GM23248 (cell line): Measurements from ENCODE around the gene LMO1. TPM values are rescaled to one million over a fixed set of nuclear protein-coding genes. Genes with fewer than 3 reads are reported as not detected.

ENCODE experiments used
- DNase-seq: peaks from one replicate; pipeline ENCODE4 v3.0.0-alpha.2; 2015
- H2AFZ ChIP-seq: fragments of 200-600 bp; sonication (generic); 2 replicates; pipeline ENCODE4 v1.6.1; 2016; ENCODE audit warnings: antibody characterized with exemption
- H3F3A ChIP-seq: fragments of 200-600 bp; sonication (generic); 2 replicates; pipeline ENCODE4 v1.6.1; 2016; ENCODE audit warnings: mild to moderate bottlenecking, antibody characterized with exemption, mixed run types; ENCODE audit not compliant: insufficient read depth
- H3K27ac ChIP-seq: fragments of 200-600 bp; sonication (generic); 2 replicates; pipeline ENCODE4 v1.5.1; 2016; ENCODE audit warnings: mild to moderate bottlenecking
- H3K27me3 ChIP-seq: fragments of 200-600 bp; sonication (generic); replicated peaks from 2 replicates; pipeline ENCODE4 v1.6.1; 2016; ENCODE audit warnings: mild to moderate bottlenecking; ENCODE audit not compliant: insufficient read depth
- H3K36me3 ChIP-seq: fragments of 200-600 bp; sonication (generic); 2 replicates; pipeline ENCODE4 v1.6.1; 2016; ENCODE audit warnings: low read depth, mild to moderate bottlenecking
- H3K4me1 ChIP-seq: fragments of 200-600 bp; sonication (generic); 2 replicates; pipeline ENCODE4 v1.6.1; 2016; ENCODE audit warnings: mild to moderate bottlenecking; ENCODE audit not compliant: insufficient read depth
- H3K4me2 ChIP-seq: fragments of 200-600 bp; sonication (generic); one replicate; pipeline ENCODE4 v1.6.1; 2016; ENCODE audit warnings: mild to moderate bottlenecking; ENCODE audit not compliant: unreplicated experiment
- H3K4me3 ChIP-seq: fragments of 200-600 bp; sonication (generic); 2 replicates; pipeline ENCODE4 v1.5.1; 2016; ENCODE audit warnings: mild to moderate bottlenecking
- H3K79me2 ChIP-seq: fragments of 200-600 bp; sonication (generic); 2 replicates; pipeline ENCODE4 v1.6.1; 2016; ENCODE audit warnings: mild to moderate bottlenecking; ENCODE audit not compliant: insufficient read depth
- H3K9ac ChIP-seq: fragments of 200-600 bp; sonication (generic); 2 replicates; pipeline ENCODE4 v1.6.1; 2016; ENCODE audit warnings: mild to moderate bottlenecking
- H3K9me2 ChIP-seq: fragments of 200-600 bp; sonication (generic); 2 replicates; pipeline ENCODE4 v1.6.1; 2016; ENCODE audit warnings: mixed run types, mild to moderate bottlenecking, moderate library complexity; ENCODE audit not compliant: insufficient read depth
- H3K9me3 ChIP-seq: fragments of 200-600 bp; sonication (generic); one replicate; pipeline ENCODE4 v1.6.1; 2017; ENCODE audit warnings: low read depth
- H4K20me1 ChIP-seq: fragments of 200-600 bp; sonication (generic); 2 replicates; pipeline ENCODE4 v1.6.0; 2016; ENCODE audit not compliant: insufficient read depth
- EZH2 ChIP-seq: fragments of 200-600 bp; sonication (generic); IDR thresholded peaks from 2 replicates; pipeline ENCODE4 v1.6.1; 2018; ENCODE audit warnings: antibody characterized with exemption, mild to moderate bottlenecking; ENCODE audit not compliant: insufficient read depth, poor library complexity, severe bottlenecking
- EZH2phosphoT487 ChIP-seq: fragments of 200-600 bp; sonication (generic); IDR thresholded peaks from 2 replicates; pipeline ENCODE4 v1.6.1; 2018; ENCODE audit warnings: antibody characterized with exemption, moderate library complexity, mild to moderate bottlenecking, low read depth; ENCODE audit not compliant: insufficient read depth
- WGBS, 2 experiments: methylation state at CpG; one replicate each; pipeline ENCODE4 v1.1.6; 2015 to 2017; ENCODE audit warnings: low lambda C conversion rate in 2 of 2, low coverage in 1 of 2; ENCODE audit errors: missing lambda C conversion rate in 2 of 2; 5-methylcytosine and 5-hydroxymethylcytosine counted together
- in situ Hi-C: fragments of 300-500 bp; cut with MboI; formaldehyde crosslinking; loops from 2 replicates; pipeline ENCODE4 v1.15.0; 2020
- polyA plus RNA-seq: library from polyadenylated mRNA; unstranded; fragments of >200 nt; fragmentation: Nextera tagmentation; extraction: Ambion mirVana; gene quantifications from 2 replicates; pipeline ENCODE4 v1.2.1, GENCODE V29; 2016
- total RNA-seq: library from RNA; depleted of rRNA; stranded (reverse); fragments of >200 nt; shearing (Covaris generic); gene quantifications from 2 replicates; pipeline ENCODE4 v1.2.3, GENCODE V29; 2014

LMO1 gene
- total and polyA plus RNA-seq, 2 experiments from 2014 or later: not detected

DNA sequence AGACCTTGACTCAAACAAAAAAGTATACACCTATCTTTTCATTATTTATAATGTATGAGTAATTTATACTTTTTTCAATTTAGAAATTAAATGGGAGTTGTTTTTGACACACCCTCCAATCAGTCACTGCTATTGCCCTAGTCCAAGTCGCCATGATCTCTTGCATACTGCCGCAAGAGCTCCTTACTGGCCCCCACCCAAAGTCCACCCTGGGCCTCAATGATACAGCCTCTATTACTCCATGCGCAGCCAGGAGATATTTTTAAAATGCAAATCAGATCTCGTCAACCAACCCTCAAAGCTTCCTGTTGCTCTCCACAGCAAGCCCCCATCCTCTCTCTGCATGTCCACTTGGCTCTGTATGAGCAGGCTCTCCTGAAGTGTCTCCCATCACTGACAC, 12.8 kb upstream of the LMO1 start:
- Histone ChIP-seq H3F3A (no peaks in the 10 kb centered on the region), H3K27ac (no peak overlapping the region), H3K9ac (no peak overlapping the region), H3K79me2 (no peaks in the 10 kb centered on the region), H3K36me3 (no peaks in the 10 kb centered on the region), H3K9me2 (no peaks in the 10 kb centered on the region), H3K4me1 (no peaks in the 10 kb centered on the region), H3K4me3 (no peak overlapping the region), H3K27me3 (peaks cover 23% of the 10 kb centered on the region), H4K20me1 (no peaks in the 10 kb centered on the region), H2AFZ (no peak overlapping the region), H3K4me2 (no peak overlapping the region), H3K9me3 (no peaks in the 10 kb centered on the region)
- no peak for TF ChIP-seq EZH2
- no peak for TF ChIP-seq EZH2phosphoT487
- in situ Hi-C loops: no loop called here
- 53 to 59% methylated on average over 4 of the region's 4 CpGs for WGBS, 2 experiments
- DNase-seq: no peak

DNA sequence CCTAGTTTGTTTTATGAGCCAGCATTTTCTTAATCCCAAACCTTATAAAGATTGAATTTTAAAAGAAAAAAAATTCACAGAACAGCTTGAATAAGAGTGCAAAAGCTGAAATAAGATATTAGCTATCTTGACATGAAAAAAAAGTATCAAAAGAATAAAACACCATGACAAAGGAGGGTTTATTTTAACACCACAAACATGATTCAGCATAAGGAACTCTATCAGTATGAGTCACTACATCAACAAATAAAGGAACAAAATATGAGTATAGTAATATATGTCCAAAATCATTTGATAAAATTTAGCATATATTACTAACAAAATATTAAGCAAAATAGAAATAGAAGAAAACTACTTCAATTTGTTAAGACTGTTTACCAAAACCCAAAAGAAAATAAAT, 9.6 kb upstream of the LMO1 start:
- H3K4me3 ChIP-seq: no peak overlapping the region
- no peaks in the 10 kb centered on the region for H3K9me2 ChIP-seq
- TF ChIP-seq EZH2phosphoT487 (no peak), EZH2 (no peak)
- no peak overlapping the region for H2AFZ ChIP-seq
- peaks cover 41% of the 10 kb centered on the region for H3K27me3 ChIP-seq
- no peaks in the 10 kb centered on the region for H3K79me2 ChIP-seq
- peak; percentile 29 for DNase-seq
- no peaks in the 10 kb centered on the region for H3F3A ChIP-seq
- H3K9ac ChIP-seq: no peak overlapping the region
- H3K27ac ChIP-seq: no peak overlapping the region
- no peaks in the 10 kb centered on the region for H3K4me1 ChIP-seq
- in situ Hi-C loops: no loop called here
- no peak overlapping the region for H3K4me2 ChIP-seq
- H3K36me3 ChIP-seq: no peaks in the 10 kb centered on the region
- no peaks in the 10 kb centered on the region for H4K20me1 ChIP-seq
- no peaks in the 10 kb centered on the region for H3K9me3 ChIP-seq

DNA sequence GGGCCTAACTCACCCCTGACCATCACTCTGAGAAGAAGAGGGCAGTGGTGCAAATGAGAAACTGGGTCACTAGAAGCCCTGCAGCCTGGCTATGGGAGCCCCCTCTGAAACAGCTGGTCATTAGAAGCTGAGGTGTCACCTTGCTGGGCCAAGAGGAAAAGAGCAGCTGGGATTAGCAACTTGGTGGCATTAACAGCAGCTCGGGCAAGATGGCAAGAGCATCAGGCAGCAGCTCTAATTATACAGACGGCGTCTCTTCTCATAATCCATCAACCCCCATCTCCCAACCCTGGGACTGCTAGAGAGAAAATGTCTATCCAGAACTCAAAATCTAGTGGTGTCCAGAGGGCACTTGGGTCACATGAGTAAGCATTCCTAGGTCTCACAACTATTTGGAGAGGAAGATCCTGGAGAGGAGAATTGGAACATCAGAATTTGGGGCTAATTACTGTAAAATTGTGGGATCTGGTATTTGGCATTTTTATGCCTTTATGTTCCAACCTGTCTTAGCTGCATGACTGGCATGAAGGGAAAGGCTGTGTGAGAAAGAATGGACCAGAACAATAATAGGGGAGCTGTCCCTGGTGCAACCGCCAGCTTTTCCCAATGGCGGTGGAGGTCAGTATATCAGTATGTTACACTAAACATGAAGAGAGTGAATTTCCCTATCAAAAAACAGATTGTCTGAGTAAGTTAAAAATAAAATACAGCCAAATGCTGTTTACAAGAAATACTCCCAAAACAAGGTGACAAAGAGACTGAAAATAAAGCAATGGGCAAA, 7.6 kb upstream of the LMO1 start:
- Histone ChIP-seq H3K4me2 (no peak overlapping the region), H3K9me2 (no peaks in the 10 kb centered on the region), H3K79me2 (no peaks in the 10 kb centered on the region), H3F3A (no peaks in the 10 kb centered on the region), H3K27me3 (peaks cover 59% of the 10 kb centered on the region), H3K36me3 (no peaks in the 10 kb centered on the region), H3K4me3 (no peak overlapping the region), H3K9ac (no peak overlapping the region), H3K4me1 (no peaks in the 10 kb centered on the region), H3K27ac (no peak overlapping the region), H2AFZ (no peak overlapping the region), H4K20me1 (no peaks in the 10 kb centered on the region), H3K9me3 (no peaks in the 10 kb centered on the region)
- in situ Hi-C loops: no loop called here
- TF ChIP-seq EZH2: no peak
- TF ChIP-seq EZH2phosphoT487: no peak
- 77 to 80% methylated on average over 5 of the region's 5 CpGs for WGBS, 2 experiments
- no peak for DNase-seq

DNA sequence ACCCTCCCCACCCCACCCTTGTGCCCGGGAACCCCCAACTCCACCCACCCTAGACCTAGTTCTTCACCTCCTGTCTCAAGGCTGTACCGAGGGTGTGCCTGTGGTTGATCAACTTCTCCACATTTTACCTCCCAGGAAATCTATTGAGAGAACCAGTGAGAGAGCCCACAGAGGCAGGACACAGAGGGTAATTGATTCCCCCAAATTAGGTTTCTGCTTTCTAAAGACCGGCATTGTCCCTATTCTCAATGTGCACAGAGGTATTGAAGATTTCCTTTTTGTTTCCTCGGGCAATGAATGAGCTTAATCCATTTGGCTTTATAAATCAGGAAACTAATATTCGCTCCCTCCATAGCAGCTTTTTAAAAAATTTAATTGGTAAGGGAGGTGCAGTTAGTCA, 6.0 kb upstream of the LMO1 start:
- TF ChIP-seq EZH2phosphoT487 (no peak), EZH2 (no peak)
- H3F3A ChIP-seq: no peaks in the 10 kb centered on the region

More for the DNA sequence above, 6.0 kb upstream of the LMO1 start:
- no peak for DNase-seq
- Histone ChIP-seq H3K4me2 (no peak overlapping the region), H2AFZ (no peak overlapping the region), H3K4me3 (no peak overlapping the region), H3K9me3 (no peaks in the 10 kb centered on the region), H3K27me3 (peaks cover 69% of the 10 kb centered on the region), H3K79me2 (no peaks in the 10 kb centered on the region), H3K9ac (no peak overlapping the region), H3K4me1 (no peaks in the 10 kb centered on the region), H4K20me1 (no peaks in the 10 kb centered on the region), H3K27ac (no peak overlapping the region), H3K9me2 (no peaks in the 10 kb centered on the region), H3K36me3 (no peaks in the 10 kb centered on the region)
- 66 to 81% methylated on average over 4 to 5 of the region's 5 CpGs for WGBS, 2 experiments
- in situ Hi-C loops: no loop called here
